ENCODE measurements around the gene GTF2F2.

Gene GTF2F2

DNA sequence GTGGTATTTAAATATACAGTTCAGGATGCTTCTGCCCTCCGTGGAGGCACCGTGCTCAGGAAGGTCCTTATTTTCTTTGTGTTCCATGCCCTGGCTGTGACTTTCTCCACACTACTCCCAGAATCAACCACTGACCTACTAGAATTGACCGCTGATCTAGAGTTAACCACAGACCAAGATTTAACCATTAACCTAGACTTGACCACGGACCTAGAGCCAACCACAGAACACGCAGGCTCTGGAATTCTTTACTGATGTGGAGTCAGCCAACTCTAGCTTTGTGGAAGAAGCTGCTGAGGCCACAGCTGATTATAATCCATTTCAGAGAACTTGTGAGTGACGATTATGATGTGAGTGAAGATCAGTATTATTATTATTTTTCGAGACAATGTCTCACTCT, 18.0 kb downstream of the GTF2F2 start:
- Histone ChIP-seq H3K9me3 (ENCODE audit: severe bottlenecking) (no peaks in the 10 kb centered on the region), H3K36me3 (peaks cover 17% of the 10 kb centered on the region), H3K27me3 (ENCODE audit: insufficient read depth, low read depth, severe bottlenecking) (no peaks in the 10 kb centered on the region), H3K4me3 (ENCODE audit: low read depth, low read length) (no peak overlapping the region), H3K27ac (no peak overlapping the region)
- no peak for DNase-seq
- TF ChIP-seq, protein P1, sequence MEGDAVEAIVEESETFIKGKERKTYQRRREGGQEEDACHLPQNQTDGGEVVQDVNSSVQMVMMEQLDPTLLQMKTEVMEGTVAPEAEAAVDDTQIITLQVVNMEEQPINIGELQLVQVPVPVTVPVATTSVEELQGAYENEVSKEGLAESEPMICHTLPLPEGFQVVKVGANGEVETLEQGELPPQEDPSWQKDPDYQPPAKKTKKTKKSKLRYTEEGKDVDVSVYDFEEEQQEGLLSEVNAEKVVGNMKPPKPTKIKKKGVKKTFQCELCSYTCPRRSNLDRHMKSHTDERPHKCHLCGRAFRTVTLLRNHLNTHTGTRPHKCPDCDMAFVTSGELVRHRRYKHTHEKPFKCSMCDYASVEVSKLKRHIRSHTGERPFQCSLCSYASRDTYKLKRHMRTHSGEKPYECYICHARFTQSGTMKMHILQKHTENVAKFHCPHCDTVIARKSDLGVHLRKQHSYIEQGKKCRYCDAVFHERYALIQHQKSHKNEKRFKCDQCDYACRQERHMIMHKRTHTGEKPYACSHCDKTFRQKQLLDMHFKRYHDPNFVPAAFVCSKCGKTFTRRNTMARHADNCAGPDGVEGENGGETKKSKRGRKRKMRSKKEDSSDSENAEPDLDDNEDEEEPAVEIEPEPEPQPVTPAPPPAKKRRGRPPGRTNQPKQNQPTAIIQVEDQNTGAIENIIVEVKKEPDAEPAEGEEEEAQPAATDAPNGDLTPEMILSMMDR (IDR thresholded peaks at IDR 0.05; ENCODE audit: low read depth, low read length), result no peak

DNA sequence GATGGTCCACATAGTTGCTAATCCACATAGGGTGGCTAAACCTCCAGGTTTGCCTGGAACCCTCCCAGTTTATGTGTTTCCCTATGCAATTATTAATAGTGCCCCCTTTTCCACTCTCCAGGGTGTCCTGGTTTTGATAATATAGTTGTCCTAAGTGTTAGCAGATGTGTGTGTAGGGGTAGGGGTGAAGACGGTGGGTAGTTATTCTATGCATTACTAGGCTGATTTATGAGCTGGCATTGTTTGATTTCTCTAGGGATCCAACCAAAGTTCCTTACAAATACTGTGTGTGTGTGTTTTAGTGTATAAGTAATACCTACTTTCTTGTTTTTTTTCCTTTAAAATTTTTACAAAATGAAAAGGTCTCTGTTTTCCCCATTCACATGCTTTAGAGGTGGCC, 21.1 kb downstream of the GTF2F2 start:
- Histone ChIP-seq H3K27me3 (ENCODE audit: insufficient read depth, low read depth, severe bottlenecking) (no peaks in the 10 kb centered on the region), H3K36me3 (peaks cover 17% of the 10 kb centered on the region), H3K27ac (no peak overlapping the region), H3K4me3 (ENCODE audit: low read depth, low read length) (no peak overlapping the region), H3K9me3 (ENCODE audit: severe bottlenecking) (no peaks in the 10 kb centered on the region)
- TF ChIP-seq, protein P1 (IDR thresholded peaks at IDR 0.05; ENCODE audit: low read depth, low read length), result no peak
- no peak for DNase-seq

DNA sequence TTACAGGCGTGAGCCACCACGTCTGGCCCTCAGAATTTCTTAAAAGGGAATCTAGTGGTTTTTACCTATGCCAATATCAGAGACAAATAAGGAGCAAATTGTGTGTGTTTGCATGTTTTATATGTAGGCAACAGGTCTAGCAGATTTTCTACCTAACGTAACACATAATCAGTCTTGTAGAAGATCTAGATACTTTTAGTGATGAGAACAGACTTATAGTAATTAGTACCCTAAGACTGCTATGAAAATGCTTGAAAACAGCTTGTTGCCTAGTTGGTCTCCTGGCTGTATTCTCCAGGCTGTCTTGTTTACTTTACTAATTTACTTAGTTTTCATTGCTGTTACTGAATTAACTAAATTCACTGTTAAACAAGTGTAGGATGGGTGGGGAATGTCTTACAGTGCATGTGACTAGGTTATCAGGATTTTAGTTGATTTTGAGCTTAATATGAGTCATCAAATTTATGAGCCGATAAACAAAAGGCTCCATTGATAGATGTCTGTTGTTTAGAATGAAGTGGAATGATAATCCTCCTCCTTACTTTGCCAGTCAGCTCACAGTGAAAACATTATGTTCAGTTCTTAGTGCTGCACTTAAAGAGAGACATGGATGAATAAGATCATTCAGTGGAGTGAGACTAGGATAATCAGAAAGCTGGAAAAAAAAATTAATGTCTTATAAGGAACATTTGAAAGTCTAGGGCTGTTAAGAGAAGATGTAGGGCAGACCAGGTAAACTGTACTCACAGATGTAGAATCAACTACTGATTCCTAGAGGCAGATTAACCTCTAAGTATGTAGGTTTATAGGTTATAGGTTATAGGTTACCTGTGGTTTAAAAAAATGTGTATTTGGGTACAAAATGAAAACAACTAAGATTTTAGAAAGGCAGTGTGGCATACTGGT, 22.4 kb downstream of the GTF2F2 start:
- Histone ChIP-seq H3K36me3 (peaks cover 17% of the 10 kb centered on the region), H3K9me3 (ENCODE audit: severe bottlenecking) (no peaks in the 10 kb centered on the region), H3K4me3 (ENCODE audit: low read depth, low read length) (no peak overlapping the region), H3K27me3 (ENCODE audit: insufficient read depth, low read depth, severe bottlenecking) (no peaks in the 10 kb centered on the region), H3K27ac (no peak overlapping the region)
- DNase-seq, result no peak
- TF ChIP-seq, protein P1 (IDR thresholded peaks at IDR 0.05; ENCODE audit: low read depth, low read length), result no peak

DNA sequence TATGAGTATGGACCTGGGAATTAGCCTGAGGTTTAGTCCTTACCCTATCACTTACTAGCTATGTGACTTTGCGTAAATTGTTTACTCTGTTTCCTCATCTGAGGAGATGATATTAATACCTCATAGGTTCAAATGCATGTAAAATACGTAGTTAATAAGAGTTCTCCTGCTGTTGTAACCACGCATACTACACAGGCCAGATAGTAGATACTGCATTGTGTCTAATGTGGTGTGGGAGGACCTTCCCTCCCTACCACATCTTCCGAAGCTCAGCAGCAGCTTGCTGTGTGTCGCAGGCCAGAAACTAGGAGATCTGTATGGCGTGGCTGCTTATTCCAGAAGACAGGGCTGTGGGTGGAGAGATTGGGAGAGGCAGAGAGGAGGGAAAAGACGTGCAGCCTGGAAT, 23.0 kb downstream of the GTF2F2 start:
- Histone ChIP-seq H3K4me3 (ENCODE audit: low read depth, low read length) (no peak overlapping the region), H3K9me3 (ENCODE audit: severe bottlenecking) (no peaks in the 10 kb centered on the region), H3K36me3 (peaks cover 13% of the 10 kb centered on the region), H3K27me3 (ENCODE audit: insufficient read depth, low read depth, severe bottlenecking) (no peaks in the 10 kb centered on the region), H3K27ac (no peak overlapping the region)
- no peak for DNase-seq
- TF ChIP-seq, protein P1 (IDR thresholded peaks at IDR 0.05; ENCODE audit: low read depth, low read length), result no peak

DNA sequence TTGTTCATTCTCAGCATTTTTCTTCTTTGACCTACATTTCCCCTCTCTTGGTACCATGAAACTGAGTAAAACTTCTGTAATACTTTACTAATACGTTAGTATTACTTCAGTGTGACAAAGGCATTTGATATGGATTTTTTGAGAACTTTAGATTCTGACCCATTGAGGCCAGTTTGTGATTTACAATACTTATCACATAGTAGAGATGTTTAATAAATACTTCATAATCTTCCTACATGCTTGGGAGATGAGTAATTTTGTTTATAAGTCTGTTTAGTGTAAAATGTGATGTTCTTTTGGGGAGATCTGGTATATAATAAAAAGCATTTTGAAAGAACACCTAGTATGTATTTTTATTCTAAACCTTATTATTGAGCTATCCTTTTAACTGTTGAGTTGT, 29.7 kb downstream of the GTF2F2 start:
- DNase-seq, result no peak
- Histone ChIP-seq H3K27me3 (ENCODE audit: insufficient read depth, low read depth, severe bottlenecking) (no peaks in the 10 kb centered on the region), H3K9me3 (ENCODE audit: severe bottlenecking) (no peaks in the 10 kb centered on the region), H3K27ac (no peak overlapping the region), H3K4me3 (ENCODE audit: low read depth, low read length) (no peak overlapping the region), H3K36me3 (peaks cover 8% of the 10 kb centered on the region)
- TF ChIP-seq, protein P1 (IDR thresholded peaks at IDR 0.05; ENCODE audit: low read depth, low read length), result no peak

All from WERI-Rb-1 (cell line).